Loucy (cell line): Measurements from ENCODE around the gene CSPG4.

Experiments used
- H2AFZ ChIP-seq: fragments of 200-600 bp; sonication (generic); 2 replicates; pipeline ENCODE4 v1.6.0; 2016; ENCODE audit warnings: antibody characterized with exemption, mild to moderate bottlenecking, low read length, moderate library complexity
- H3F3A ChIP-seq: fragments of 200-600 bp; 2 replicates; pipeline ENCODE4 v1.6.0; 2016; ENCODE audit warnings: antibody characterized with exemption, low read depth, mild to moderate bottlenecking
- H3K27me3 ChIP-seq: fragments of 200-600 bp; sonication (generic); 2 replicates; pipeline ENCODE4 v1.6.1; 2014; ENCODE audit warnings: low read length, mild to moderate bottlenecking; ENCODE audit not compliant: insufficient read depth, poor library complexity, severe bottlenecking
- H3K36me3 ChIP-seq: fragments of 200-600 bp; sonication (generic); 2 replicates; pipeline ENCODE4 v1.6.1; 2016; ENCODE audit warnings: low read length; ENCODE audit not compliant: insufficient read depth
- H3K4me1 ChIP-seq: fragments of 200-600 bp; sonication (generic); 2 replicates; pipeline ENCODE4 v1.5.1; 2014; ENCODE audit warnings: low read length, mild to moderate bottlenecking; ENCODE audit not compliant: insufficient read depth, poor library complexity, severe bottlenecking
- H3K4me2 ChIP-seq: fragments of 200-600 bp; sonication (generic); 2 replicates; pipeline ENCODE4 v1.6.0; 2014; ENCODE audit warnings: antibody characterized with exemption, low read length, low read depth, mild to moderate bottlenecking; ENCODE audit not compliant: poor library complexity, severe bottlenecking
- H3K4me3 ChIP-seq: fragments of 200-600 bp; sonication (generic); 2 replicates; pipeline ENCODE4 v1.5.1; 2014; ENCODE audit warnings: low read length, mild to moderate bottlenecking, mixed read lengths; ENCODE audit not compliant: poor library complexity, severe bottlenecking
- H3K79me2 ChIP-seq: fragments of 200-600 bp; sonication (generic); 2 replicates; pipeline ENCODE4 v1.6.1; 2014; ENCODE audit warnings: low read length; ENCODE audit not compliant: insufficient read depth
- H3K9ac ChIP-seq: fragments of 200-600 bp; sonication (generic); 2 replicates; pipeline ENCODE4 v1.6.0; 2014; ENCODE audit warnings: mild to moderate bottlenecking, low read depth, low read length, moderate library complexity; ENCODE audit not compliant: poor library complexity, severe bottlenecking
- H3K9me2 ChIP-seq: fragments of 200-600 bp; sonication (generic); replicated peaks from 2 replicates; pipeline ENCODE4 v1.6.1; 2016; ENCODE audit warnings: low read depth, low read length, mixed read lengths
- H3K9me3 ChIP-seq: fragments of 200-600 bp; sonication (generic); 2 replicates; pipeline ENCODE4 v1.6.1; 2014; ENCODE audit warnings: mild to moderate bottlenecking, antibody characterized with exemption, low read length, low read depth; ENCODE audit not compliant: insufficient read depth
- H4K20me1 ChIP-seq: fragments of 200-600 bp; sonication (generic); 2 replicates; pipeline ENCODE4 v1.6.0; 2014; ENCODE audit warnings: antibody characterized with exemption, low read length, mild to moderate bottlenecking; ENCODE audit not compliant: insufficient read depth, poor library complexity, severe bottlenecking
- EZH2phosphoT487 ChIP-seq: fragments of 200-600 bp; IDR thresholded peaks from 2 replicates; pipeline ENCODE4 v1.6.1; 2018; ENCODE audit warnings: antibody characterized with exemption, mild to moderate bottlenecking, moderate library complexity, borderline replicate concordance
- TF ChIP-seq, protein P1 (sequence below): fragments of 200-600 bp; sonication (generic); conservative IDR thresholded peaks from 2 replicates; pipeline ENCODE4 v1.5.1; 2014; ENCODE audit warnings: mild to moderate bottlenecking, antibody characterized with exemption, low read length

Gene CSPG4

DNA sequence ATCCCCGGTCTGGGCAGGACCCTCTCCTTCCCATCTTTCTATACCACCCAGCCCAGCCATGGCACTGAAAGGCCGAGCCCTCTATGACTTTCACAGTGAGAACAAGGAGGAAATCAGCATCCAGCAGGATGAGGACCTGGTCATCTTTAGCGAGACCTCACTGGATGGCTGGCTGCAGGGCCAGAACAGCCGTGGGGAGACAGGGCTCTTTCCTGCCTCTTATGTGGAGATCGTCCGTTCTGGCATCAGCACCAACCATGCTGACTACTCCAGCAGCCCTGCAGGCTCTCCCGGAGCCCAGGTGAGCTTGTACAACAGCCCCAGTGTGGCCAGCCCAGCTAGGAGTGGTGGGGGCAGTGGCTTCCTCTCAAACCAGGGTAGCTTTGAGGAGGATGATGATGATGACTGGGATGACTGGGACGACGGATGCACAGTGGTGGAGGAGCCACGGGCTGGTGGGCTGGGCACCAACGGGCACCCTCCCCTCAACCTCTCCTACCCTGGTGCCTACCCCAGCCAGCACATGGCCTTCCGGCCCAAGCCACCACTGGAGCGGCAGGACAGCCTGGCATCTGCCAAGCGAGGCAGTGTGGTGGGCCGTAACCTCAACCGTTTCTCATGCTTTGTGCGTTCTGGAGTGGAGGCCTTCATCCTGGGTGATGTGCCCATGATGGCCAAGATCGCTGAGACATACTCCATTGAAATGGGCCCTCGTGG is 63.4 kb downstream of the CSPG4 start:
- Histone ChIP-seq H3K79me2 (peaks cover 19% of the 10 kb centered on the region; the same call in 1 of the 2 replicates), H3K27me3 (no peaks in the 10 kb centered on the region), H2AFZ (no peak overlapping the region), H3K4me2 (peak overlapping the region; percentile 93), H3F3A (peaks cover 3% of the 10 kb centered on the region; the same call in 1 of the 2 replicates), H3K9me3 (no peaks in the 10 kb centered on the region), H3K9ac (no peak overlapping the region), H3K4me3 (peak overlapping the region; percentile 91), H4K20me1 (no peaks in the 10 kb centered on the region), H3K4me1 (peaks cover 48% of the 10 kb centered on the region), H3K36me3 (no peaks in the 10 kb centered on the region), H3K9me2 (no peaks in the 10 kb centered on the region)
- TF ChIP-seq, protein P1, sequence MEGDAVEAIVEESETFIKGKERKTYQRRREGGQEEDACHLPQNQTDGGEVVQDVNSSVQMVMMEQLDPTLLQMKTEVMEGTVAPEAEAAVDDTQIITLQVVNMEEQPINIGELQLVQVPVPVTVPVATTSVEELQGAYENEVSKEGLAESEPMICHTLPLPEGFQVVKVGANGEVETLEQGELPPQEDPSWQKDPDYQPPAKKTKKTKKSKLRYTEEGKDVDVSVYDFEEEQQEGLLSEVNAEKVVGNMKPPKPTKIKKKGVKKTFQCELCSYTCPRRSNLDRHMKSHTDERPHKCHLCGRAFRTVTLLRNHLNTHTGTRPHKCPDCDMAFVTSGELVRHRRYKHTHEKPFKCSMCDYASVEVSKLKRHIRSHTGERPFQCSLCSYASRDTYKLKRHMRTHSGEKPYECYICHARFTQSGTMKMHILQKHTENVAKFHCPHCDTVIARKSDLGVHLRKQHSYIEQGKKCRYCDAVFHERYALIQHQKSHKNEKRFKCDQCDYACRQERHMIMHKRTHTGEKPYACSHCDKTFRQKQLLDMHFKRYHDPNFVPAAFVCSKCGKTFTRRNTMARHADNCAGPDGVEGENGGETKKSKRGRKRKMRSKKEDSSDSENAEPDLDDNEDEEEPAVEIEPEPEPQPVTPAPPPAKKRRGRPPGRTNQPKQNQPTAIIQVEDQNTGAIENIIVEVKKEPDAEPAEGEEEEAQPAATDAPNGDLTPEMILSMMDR, result no peak
- TF ChIP-seq EZH2phosphoT487, result no peak

DNA sequence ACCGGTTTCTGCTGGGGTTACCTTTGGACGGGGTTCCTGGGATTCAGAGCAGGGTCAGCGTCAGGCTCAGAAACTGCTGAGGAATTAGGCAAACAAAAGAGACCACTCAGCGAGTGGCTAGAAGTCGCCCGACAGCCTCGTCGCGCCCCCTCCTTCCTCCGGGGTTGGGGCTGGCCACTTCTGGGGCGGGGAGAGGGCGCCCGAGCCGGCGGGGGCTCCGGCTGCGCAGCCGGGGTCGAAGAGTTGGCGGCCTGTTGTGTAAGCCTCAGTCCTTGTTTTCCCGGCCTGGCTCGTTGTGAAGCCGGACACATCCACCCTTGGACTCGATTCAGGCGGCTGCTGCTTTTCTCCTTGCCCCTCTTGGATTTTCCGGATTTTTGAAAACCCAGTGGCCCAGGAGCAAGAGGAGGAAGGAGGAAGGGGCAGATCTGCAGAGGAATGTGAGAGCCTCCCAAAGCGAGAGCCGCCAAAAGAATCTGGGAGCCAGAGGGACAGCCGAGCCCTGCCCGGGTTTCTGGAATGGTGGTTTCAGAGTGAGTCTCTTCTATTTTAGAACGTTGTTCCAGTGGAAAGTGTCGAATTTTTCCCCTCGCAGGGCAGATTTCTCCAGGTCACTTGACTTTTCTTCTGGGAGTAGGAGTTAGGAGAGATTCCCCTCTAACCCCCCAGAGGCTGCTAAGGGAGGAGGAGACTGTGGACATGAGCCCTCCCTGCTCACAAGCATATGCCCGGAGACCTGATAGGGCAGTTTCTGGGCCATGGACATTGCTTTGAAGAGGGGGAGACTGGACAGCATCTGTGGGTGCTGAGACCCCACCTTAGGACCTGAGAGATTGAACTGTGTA is 64.3 kb downstream of the CSPG4 start:
- peaks cover 15% of the 10 kb centered on the region; the same call in 1 of the 2 replicates for H3K79me2 ChIP-seq

DNA sequence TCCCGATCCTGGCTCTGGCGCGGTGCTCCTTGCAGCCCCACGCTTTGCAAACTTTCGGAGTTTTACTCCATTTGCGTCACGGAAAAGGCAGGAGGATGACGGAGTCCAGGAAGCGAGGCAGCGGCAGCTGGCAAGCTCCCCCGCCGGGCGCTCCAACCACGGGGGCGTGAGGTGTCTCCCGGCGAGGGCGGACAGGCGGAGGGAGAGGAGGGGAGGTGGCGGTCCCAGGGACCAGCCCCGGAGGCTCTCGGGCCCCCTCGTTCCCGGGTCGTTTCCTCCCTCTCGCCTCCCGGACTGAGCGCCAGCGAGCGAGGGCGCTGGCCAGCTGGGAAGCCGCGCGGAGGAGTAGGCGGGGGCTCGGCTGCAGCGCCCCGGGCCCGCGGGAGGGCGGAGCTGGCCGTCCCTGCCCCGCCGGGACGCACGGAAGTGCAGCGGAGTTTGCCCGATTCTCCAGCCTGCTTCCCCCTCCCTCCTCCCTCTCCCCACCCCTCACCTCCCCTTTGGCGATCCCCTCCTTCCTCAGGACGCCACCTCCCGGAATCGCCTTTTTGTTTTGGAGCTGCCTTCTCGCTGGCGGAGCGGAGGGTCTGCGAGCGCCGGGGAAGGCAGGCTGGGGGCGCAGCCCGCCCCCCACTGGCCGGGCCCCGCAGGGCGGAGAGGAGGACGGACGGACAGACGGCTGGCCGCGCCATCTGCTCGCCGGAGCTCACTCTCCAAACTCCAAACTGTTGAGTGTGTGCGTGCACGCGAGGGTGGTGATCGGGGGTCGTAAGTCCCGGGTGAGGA is 65.1 kb downstream of the CSPG4 start, which contains the start of gene SNX33:
Gene SNX33 (plus strand): TSS at position 543 of the 786 bp plus-strand sequence. CDS start 1,191 bp downstream, outside the sequence.
- Histone ChIP-seq H3K4me1 (peaks cover 45% of the 10 kb centered on the region), H4K20me1 (no peaks in the 10 kb centered on the region), H3K36me3 (no peaks in the 10 kb centered on the region), H2AFZ (peak within 1 kb of the TSS; percentile 95), H3K9me2 (no peaks in the 10 kb centered on the region), H3F3A (peaks cover 3% of the 10 kb centered on the region; the same call in 1 of the 2 replicates), H3K4me2 (peak within 1 kb of the TSS; percentile 93), H3K4me3 (peak within 1 kb of the TSS; percentile 91), H3K27me3 (no peaks in the 10 kb centered on the region), H3K9me3 (no peaks in the 10 kb centered on the region), H3K79me2 (peaks cover 8% of the 10 kb centered on the region; the same call in 1 of the 2 replicates), H3K9ac (peak within 1 kb of the TSS; percentile 81)
- TF ChIP-seq, protein P1, result peak; percentile 70
- no peak for TF ChIP-seq EZH2phosphoT487

More for the DNA sequence above, 64.3 kb downstream of the CSPG4 start:
- no peaks in the 10 kb centered on the region for H3K27me3 ChIP-seq
- H3K9ac ChIP-seq, result peak overlapping the region; percentile 81
- peak overlapping the region; percentile 91 for H3K4me3 ChIP-seq
- H3K9me2 ChIP-seq, result no peaks in the 10 kb centered on the region
- H4K20me1 ChIP-seq, result no peaks in the 10 kb centered on the region
- H3K36me3 ChIP-seq, result no peaks in the 10 kb centered on the region
- H2AFZ ChIP-seq, result peak overlapping the region; percentile 95
- H3K9me3 ChIP-seq, result no peaks in the 10 kb centered on the region
- no peak for TF ChIP-seq EZH2phosphoT487
- TF ChIP-seq, protein P1, result no peak; the same call in 1 of the 2 replicates
- peaks cover 48% of the 10 kb centered on the region for H3K4me1 ChIP-seq
- peaks cover 3% of the 10 kb centered on the region; the same call in 1 of the 2 replicates for H3F3A ChIP-seq
- H3K4me2 ChIP-seq, result peak overlapping the region; percentile 93
